HT-29 (cell line): ENCODE data around the gene VEGFC. TPM values are rescaled to one million over a fixed set of nuclear protein-coding genes. Genes with fewer than 3 reads are reported as not detected.

Experiments used
- DNase-seq: peaks from one replicate; pipeline ENCODE4 v3.0.0-alpha.2; 2015; ENCODE audit warnings: low spot score
- total RNA-seq: library from RNA; depleted of rRNA; stranded (reverse); fragments of >200 nt; shearing (Covaris generic); gene quantifications from 2 replicates; pipeline ENCODE4 v1.2.3, GENCODE V29; 2014

Gene VEGFC
- total RNA-seq, 1 experiment from 2014 or later: not detected

DNA sequence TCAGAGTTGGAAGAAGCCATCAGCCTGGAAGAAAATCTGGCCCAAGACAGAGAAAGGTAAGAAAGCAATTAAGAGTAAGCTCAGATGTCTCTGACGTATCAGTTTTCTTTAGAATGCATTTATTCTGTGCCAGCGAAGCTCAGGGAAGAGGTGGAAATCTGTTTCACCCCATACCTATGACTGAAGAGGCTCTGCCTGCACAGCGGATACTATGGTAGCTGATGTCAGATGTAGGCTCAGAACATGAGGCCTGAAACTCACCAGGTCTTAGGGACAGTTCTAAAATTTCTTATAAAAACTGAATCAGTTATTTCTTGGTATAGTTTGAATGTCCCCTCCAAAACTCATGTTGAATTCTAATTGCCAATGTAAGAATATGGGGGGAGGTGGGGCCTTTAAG is 30.9 kb downstream of the VEGFC start:
- DNase-seq: no peak

DNA sequence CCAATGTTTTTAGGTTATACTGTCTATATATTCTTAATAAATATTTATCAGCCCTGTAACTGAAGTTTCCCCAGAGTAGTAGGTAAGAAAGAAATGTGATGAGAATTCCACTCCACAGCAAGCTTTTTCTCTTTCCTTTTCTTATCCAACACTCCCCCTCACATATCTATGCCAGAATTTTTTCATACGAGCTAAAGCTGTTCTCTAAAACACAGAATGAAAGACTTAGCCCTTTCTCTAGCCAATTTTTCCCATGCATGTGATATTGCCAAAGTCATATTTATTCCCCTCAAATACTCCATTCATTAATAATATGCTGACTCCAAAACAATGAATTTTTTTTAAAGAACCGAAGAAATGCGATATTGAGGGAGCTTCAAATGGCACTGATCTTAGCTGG is 32.3 kb downstream of the VEGFC start:
- DNase-seq: no peak

DNA sequence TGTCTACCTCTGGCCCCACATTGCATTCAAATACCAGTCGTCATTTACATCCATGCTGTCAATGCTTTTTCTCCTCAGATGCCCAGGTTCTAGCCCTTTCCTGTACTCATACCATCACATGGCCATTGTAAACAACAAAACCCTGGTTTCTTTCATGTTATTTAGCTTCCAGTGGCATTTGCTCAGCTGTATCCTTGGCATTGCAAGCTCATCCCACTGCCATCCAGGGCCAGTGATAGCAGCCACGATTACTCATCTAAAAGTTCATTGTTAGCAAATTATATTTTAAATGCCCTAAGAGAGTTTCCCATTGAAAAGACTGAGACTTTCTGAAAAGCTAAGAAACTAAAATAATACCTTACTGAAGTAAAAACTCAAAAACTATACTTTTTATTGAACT is 34.0 kb downstream of the VEGFC start:
- DNase-seq: no peak

DNA sequence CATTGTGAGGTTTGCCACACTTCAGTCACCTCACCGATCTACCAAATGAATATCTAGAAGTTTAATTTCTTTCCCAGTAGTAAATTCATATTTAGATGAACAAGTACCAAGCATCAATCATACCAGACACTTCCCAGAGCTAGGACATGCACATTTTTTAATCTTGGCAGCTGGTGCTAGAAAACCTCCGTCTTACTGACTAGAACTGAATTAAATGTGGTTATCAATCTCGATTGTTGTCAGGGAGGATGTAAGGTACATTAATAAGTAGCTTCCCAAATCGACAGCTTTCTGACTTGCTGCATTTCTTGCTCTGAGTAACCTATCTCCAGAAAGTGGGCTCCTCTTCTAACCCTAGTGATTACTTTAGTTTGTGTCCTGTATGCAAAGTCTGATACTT is 34.4 kb downstream of the VEGFC start:
- DNase-seq: no peak

DNA sequence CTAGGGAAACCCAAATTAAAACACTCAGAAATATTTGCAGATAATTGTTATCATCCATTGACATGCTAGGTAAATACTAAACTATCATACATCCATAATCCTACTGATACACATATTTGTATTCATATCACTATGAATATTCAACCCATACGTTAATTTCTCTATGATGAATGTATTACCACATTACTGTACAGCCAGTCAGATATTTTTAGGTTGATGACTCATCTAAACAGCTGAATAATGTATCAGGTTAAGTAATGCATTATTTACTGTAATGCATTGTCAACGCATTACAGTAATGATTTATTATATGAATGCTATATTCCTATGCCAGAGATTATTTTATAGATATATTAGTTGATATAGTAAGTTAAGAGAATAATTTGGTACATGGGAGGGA is 37.1 kb downstream of the VEGFC start:
- DNase-seq: no peak

DNA sequence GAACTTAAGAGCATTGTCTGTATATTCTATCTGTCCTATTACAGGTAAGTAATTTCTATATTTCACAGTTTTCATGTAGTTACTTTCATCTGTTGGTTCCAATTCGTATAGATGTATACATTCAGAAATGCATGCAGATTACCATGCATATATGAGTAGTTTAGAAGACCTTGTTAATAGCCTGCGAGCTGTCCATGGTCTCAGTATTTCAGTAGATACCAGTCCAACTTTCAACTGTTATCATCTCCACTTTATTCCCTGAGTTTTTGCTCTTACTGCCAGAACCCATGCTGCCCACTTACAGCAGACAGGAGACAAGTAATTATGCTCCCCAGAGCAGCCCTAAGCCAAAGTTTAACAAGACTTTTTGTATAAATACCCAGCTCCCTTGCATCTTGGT is 37.7 kb downstream of the VEGFC start:
- DNase-seq: no peak

DNA sequence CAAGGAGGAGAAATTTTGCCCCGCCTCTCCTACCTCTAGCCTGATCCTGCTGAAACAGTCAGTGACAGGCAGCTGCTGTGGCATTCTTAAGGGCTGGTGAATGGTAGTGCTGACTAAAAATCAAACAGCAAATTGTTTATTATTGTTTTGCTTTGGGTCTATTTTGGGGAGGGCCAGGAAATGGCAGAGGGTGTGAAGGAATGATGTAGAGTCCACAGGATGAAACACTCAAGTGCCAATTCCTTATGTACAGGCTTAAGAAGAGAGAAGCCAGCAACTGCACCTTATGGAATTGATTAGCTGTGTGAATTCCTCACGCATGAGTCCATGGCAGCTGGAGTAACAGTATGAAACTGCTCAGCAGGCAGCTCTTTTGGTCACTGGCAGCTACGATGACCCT is 39.7 kb downstream of the VEGFC start:
- DNase-seq: no peak

DNA sequence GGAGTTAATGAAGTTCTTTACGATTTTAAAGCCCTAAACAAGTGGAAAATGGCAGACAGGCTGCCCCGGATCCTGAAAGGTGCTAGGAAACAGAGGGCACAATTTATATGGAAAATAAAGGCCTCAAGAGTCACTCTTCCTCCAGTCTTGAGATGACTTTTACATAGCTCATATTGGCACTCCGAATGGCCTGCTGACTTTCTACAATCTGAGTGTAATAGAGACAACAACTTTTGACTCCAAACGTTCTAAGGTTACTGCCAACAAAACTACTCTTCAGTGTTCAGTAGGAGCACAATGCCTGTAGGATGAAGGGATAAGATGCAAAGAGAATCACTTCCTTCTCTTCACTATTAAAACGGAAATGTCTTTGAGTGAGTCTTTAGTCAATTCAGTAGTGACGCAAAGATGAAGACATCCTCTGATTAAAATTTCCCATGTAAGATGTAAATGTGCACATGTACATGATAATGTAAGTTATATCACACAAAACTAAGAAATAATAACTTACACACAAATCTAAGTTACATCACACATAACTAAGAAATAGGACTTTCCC is 40.5 kb downstream of the VEGFC start:
- no peak for DNase-seq

DNA sequence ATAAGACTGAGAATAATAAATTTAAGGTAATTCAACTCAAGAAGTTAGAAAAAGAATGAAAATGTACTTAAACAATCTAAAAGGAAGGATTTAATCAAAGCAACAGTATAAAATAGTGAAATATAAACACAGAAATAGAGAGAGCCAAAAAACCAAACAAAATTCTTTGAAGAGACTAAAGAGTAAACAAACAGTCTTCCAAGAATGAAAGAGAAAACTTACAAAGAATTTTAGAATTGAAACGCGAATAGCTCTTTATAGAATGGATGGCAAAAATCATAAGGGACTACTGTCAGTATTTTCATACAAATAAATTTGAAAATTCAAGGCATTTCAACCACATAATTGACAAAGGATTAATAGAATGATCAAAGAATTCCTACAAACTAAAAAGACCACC is 41.7 kb downstream of the VEGFC start:
- no peak for DNase-seq

DNA sequence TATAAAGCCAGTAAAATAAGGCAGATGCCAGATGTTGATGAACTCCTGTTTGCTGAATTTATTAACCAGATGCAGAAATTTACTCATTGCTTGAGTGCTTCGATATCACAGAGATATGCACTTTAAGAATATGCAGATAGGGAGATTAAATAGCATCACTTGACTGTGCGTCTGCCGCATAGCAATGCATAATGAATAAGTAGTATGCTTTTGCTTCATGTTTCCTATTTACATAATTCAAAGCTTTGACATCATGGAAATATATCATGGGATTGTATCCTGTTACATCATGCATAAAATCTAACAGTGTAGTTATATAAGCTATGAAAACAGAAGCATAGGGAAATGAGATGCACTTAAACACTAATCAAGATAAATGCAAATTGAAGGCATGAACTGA is 45.9 kb downstream of the VEGFC start:
- no peak for DNase-seq

DNA sequence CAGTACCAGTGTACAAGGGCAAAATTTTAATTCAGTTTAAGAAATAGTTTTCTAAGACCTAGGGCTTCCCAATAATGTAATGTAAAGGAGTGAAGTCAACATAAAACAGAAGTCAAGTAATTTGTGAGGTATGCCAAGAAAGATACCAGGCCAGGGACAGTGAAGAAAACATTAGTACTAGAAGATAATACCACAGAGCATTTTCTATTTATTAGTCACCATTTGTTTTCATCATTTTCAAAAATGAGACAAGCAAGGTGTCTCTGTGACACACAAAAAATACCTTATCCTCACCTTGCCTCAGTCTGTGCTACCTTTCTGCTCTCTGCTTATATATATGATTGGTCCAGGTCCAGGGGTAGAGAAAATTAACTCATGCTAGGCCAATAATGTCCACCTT is 46.8 kb downstream of the VEGFC start:
- DNase-seq: no peak

DNA sequence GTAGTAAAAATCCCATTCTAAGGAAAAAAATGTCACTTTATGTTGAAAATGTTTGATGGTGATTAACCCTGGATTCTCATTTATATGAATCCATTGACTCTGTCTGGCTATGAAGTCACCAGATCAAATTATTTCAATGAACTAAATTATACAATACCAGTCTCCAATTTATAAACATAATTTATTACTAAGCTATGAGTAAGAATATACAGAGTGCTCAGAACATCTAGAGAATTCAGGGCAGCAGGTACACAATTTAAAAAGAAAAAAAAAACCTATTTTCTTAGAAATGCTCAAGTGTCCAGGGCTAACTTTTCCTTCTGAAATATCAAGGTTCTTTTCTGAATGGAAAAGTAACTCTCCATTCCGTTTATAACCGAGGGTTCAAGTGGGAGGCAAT is 48.6 kb downstream of the VEGFC start:
- no peak for DNase-seq

DNA sequence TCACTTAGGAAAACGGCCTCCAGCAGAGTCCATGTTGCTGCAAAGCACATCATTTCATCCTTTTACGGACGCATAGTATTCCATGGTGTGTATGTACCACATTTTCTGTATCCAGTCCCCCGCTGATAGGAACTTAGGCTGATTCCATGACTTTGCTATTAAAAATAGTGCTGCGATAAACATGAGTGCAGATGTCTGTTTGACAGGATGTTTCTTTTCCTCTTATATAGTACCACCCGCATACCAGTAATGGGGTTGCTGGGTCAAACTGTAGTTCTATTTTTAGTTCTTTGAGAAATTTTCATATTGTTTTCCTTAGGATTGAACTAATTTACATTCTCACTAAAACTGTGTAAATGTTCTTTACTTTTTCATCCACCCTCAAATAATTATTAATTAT is 50.5 kb downstream of the VEGFC start:
- DNase-seq: no peak

DNA sequence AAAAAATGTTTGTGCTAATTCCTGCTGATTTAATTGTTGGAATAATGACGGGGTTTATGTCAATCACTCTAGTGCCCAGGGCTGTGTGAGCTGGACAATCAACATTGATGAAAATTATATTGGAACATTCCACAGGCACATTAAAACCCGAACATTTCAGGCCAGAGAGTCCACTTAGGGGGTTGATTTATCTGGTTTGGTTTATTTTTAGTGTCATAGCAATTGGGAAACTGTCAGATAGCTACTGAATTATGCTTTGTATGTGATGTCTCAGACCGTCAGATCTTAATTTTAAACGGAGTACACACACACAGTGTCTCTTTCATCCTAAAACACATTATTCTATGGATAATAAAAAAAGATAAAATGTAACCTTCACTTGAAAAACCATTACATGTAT is 51.5 kb downstream of the VEGFC start:
- DNase-seq: no peak

DNA sequence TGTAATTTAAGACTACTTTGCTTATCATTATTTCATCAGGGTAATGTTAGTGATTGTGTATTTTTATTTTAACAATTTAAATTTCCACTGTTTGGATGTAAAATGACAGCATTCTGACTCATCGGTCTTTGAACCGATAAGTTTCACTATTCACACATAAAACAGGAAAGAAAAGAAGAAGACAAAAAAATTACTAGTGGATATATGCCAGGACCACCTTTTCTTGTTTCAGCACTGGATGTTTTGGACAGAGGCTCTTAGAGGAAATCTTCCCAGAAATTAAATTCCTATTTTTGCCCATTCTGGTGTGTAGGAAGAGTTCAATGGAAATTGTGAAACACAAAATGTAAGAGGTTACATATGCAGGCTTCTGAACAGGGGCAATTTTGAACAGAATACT is 57.4 kb downstream of the VEGFC start:
- DNase-seq: no peak

DNA sequence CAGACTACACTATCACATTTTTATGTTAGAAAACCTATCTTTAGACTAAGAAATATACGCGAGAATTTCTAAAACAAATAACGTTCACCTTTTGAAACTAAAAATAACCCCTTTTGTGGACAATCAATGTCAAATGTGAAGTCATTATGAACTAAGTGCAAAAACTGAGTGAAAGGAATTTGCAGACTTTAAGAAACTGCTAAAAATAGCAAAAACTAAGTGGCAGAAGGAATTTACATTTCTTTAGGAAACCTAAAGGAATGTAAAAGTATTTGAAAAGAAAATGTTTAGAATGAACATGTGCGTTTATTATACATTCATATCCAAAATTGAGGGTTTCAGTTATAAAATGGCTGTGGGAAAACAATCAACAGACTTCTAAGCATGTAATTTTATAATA is 58.3 kb downstream of the VEGFC start:
- DNase-seq: no peak

DNA sequence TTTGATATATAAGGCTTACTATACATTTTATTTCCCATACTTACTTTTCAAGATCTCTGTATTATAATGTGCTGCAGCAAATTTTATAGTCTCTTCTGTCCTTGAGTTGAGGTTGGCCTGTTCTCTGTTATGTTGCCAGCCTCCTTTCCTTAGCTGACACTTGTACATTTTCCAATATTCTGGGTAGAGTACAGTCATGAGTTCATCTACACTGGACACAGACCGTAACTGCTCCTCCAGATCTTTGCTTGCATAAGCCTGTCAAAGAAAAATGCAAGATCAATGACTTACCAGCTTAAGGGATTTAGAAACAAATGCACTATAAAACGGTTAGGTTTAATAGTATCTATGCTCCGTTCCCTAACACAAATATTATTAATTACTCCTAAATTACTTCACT is 63.2 kb downstream of the VEGFC start:
- no peak for DNase-seq

DNA sequence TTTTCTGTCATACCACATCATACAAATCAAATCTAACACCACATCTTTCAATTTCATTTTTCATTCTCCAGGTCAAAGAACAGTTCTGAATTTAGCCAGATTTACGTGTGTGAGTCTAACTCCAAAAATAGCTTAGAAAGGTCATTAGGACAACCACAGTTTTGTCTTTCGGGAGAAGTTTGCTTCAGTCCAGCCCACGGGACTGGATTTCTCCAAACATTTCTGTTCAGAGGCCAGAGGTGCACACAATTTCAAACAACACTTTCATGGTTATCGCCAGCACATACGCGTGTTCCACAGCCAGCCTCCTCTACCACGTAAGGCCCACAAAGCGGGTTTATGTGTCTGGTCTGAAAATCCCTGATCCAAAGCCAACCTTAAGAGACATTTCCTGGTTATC is 65.9 kb downstream of the VEGFC start:
- no peak for DNase-seq

DNA sequence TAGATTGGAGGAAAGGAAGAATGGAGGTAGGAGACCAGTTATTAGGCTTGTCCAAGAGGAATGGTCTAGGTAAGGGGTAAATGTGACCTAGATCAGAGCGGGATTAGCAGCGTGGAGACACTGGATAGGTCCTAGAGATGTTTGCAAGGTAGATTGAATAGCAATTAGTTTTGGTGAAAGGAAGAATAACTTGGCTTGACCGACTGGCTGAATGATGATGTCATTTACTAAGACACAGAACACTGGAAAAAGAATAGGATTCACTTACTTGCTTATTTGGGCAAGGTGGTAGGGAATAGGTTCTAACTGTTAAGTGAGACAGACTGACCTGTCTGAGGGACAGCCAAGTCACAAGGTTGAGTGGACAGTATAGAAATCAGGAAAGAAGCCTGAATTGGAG is 71.3 kb downstream of the VEGFC start:
- DNase-seq: no peak

DNA sequence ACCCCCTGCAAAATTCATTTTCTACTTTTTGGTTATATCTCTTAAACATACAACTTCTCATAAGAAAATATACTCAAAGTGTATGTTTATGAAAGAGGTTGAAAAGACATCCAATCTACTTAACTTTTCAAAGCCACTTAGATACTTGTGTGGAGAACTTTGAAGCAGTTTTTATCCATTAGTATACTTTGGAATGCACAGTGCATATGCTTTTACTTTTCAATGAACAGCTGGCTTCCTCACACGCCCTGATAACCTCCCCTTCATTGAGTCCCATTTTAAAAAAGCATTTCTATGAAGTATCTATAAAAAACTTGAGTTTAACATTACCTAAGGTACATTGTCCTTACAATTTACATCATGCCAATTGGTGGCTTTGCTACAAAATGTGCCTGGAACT is 73.8 kb downstream of the VEGFC start:
- no peak for DNase-seq

DNA sequence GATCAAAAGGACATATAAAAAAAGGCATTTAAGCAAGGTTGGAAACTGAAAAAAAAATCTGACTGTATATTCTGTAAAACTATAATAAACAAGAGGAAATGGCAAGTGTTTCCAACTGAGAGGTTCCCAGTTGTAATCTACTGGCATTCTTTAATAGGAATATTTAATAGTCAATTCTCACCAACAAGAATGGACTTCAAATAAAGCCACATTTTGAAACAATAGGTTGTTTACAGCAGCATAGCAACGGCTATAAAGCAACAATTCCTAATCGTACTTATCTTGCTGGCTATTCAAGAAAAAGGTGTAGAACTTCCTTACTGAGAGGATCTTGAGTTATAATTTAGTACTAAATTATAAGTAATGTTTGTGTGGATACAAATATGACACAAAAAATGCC is 75.5 kb downstream of the VEGFC start:
- no peak for DNase-seq

DNA sequence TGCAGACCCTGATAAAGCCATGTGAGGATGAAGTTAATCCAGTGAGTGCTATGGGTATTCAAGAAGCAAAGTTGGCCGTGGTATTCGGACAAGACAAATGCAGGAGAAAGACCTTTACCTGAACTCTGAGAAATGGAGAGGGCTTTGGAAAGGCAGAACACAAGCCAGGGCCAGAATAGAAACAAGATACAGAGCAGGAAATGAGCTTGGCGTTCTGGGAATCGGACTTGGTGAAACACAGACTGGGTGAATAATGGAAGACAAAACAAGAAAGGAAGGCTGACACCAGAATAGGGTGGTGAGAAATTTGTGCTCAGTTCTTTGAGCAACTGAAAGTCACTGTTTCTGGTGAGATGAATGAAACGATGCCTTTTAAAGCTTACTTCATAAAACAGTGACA is 83.3 kb downstream of the VEGFC start:
- DNase-seq: no peak

DNA sequence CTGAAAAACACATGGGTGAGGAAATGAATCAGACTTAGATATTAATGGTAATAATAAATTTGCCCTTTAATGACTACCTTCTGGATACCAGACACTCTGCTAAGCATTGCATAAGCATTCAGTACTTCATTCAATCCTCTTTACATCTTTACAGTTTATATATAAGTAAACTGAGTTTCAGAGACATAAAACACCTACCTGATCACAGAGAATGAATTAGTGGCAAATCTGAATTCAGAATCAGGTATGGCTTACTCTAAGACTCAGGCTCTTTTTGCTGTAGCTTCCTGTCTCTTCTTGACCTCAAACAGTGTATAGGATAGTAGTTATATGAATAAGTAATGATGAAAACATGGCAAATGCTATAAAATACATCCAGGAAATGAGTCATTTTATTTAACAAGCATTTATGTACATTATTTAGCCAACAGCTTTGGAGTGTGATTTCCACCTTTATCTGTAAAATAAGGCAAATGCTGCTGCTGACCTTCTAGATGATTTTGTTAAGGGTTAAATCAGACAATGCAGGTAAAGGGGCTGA is 83.9 kb downstream of the VEGFC start:
- DNase-seq: no peak

DNA sequence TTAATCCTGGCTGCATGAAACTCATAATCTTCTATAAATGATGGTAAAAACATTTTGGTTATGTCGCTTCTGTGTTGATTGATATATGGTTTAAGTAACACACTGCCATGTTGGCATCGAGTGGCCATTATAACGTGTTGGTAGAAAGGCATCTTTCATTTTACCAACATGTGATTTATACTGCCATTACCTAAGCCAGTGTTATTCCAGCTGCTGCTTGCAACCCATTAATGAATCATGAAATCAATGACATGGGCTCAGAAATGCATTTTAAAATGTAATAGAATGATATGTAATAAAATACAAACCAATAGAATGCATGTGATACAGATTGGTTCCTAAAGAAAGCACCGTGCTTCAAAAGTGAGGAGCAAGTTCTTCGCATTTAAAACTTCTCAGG is 102.0 kb downstream of the VEGFC start:
- DNase-seq: no peak
